CD4-positive, alpha-beta T cell treated with Interleukin-1 beta for 1 hour (primary cell): ENCODE measurements around the gene TUBGCP5.
"Not testable (repeated sequence)": the region's sequence is repeated elsewhere in the genome, so short reads cannot be mapped to it uniquely, and the experiment has no call there.

ENCODE experiments used
- DNase-seq, 2 donors: peaks; one replicate each; pipeline ENCODE4 v3.0.0-alpha.2; 2020 to 2022

TUBGCP5 gene

GRCh38 chr15:23039143-23039916, at the start of gene TUBGCP5:
Gene TUBGCP5 (minus strand): TSS chr15:23039569. CDS start chr15:23039543, 26 bp downstream.
- DNase-seq: peak; percentile 98

- DNase-seq: no peak
Observed at GRCh38 chr15:23083115-23083514, 43.7 kb upstream of the TUBGCP5 start.

GRCh38 chr15:23081996-23082737, 42.8 kb upstream of the TUBGCP5 start:
- not testable (repeated sequence) for DNase-seq

GRCh38 chr15:23081271-23081670, 41.9 kb upstream of the TUBGCP5 start:
- no peak for DNase-seq

GRCh38 chr15:23079766-23080165, 40.4 kb upstream of the TUBGCP5 start:
- no peak for DNase-seq

GRCh38 chr15:23075927-23076326, 36.6 kb upstream of the TUBGCP5 start:
- no peak for DNase-seq

GRCh38 chr15:23074684-23075083, 35.3 kb upstream of the TUBGCP5 start:
- DNase-seq: no peak

GRCh38 chr15:23073890-23074646, 34.7 kb upstream of the TUBGCP5 start:
- DNase-seq: no peak

GRCh38 chr15:23072633-23073032, 33.3 kb upstream of the TUBGCP5 start:
- no peak for DNase-seq

- no peak for DNase-seq
Observed at GRCh38 chr15:23069496-23070166, 30.3 kb upstream of the TUBGCP5 start.

GRCh38 chr15:23067416-23067815, 28.0 kb upstream of the TUBGCP5 start:
- DNase-seq: no peak

GRCh38 chr15:23065836-23066235, 26.5 kb upstream of the TUBGCP5 start:
- no peak for DNase-seq

GRCh38 chr15:23064156-23064555, 24.8 kb upstream of the TUBGCP5 start:
- DNase-seq: no peak

GRCh38 chr15:23057707-23058106, 18.3 kb upstream of the TUBGCP5 start:
- DNase-seq: no peak

- no peak for DNase-seq
Observed at GRCh38 chr15:23055316-23055715, 15.9 kb upstream of the TUBGCP5 start.

GRCh38 chr15:23052522-23052921, 13.2 kb upstream of the TUBGCP5 start:
- no peak for DNase-seq

GRCh38 chr15:23050708-23051107, 11.3 kb upstream of the TUBGCP5 start:
- no peak for DNase-seq

- no peak for DNase-seq
Observed at GRCh38 chr15:23049984-23050628, 10.7 kb upstream of the TUBGCP5 start.

GRCh38 chr15:23048572-23049282, 9.4 kb upstream of the TUBGCP5 start:
- not testable (repeated sequence) for DNase-seq

GRCh38 chr15:23043987-23044386, 4.6 kb upstream of the TUBGCP5 start:
- not testable (repeated sequence) for DNase-seq

GRCh38 chr15:23043535-23043934, 4.2 kb upstream of the TUBGCP5 start:
- not testable (repeated sequence) for DNase-seq

- not testable (repeated sequence) for DNase-seq
Observed at GRCh38 chr15:23041736-23042135, 2.4 kb upstream of the TUBGCP5 start.
